Measurements from ENCODE around the gene BNC2.

Gene BNC2

DNA sequence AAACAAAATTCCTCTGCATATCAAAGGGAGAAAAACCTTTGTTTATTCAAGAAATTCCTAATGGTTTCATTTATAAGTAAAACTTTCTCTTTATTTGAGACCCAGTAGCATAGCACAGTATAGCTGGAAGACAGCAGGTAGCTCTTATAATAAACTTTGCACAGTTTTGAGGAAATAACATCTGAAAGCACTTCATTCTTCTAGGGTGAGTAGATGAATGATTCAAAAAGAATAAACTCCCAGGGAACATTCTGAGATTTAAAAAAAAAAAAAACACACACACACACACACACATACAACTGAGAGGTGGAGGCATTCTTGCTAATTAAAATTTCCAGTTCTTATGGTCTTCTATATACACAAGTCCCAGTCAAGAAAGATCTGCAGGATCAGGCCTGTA lies 197.3 kb downstream of the BNC2 start:
- no peak for DNase-seq (ENCODE audit: low read depth)

DNA sequence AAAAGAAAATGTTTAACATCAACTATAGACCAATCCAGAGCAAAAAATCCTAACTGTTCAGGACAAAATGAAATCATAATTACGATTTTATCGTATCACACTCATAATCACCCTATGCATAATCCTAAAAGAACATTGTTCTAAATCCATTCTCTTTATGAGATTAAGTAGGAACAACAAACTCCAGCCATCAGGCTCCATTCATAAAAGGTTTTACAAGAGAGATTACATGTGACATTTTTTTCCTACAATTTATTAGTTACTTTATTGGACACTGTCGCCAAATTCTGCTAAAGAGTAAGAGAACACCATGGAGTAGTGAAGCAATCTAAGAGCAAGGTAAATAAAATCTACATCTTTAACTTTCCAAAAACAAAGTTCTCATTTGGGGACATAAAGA lies 198.0 kb downstream of the BNC2 start:
- DNase-seq (ENCODE audit: low read depth): no peak

DNA sequence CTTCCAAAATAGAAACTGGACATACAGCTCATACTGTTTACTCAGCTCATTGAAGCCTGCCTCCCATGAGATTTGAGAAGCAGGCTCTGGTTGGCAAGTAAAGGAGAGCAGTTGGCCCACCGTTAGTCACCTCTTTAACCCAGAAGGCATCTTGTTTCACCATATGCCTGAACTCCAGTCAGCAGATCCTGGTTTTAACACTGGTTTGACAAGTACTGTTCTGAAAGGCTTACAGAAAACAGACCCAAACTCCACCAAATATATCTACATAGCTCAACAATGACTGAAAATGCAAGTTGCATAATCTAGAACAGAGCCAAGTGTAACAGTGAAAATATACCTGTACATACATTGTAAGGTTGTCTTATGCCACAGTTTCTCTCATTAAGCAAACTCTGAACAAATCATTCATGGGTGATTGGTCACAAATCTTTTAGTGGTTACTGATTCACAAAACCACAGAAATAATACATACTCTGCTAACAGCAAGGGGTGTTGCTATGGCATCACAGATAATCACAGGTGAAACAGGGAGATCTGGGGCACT lies 198.8 kb downstream of the BNC2 start:
- no peak for DNase-seq (ENCODE audit: low read depth)

DNA sequence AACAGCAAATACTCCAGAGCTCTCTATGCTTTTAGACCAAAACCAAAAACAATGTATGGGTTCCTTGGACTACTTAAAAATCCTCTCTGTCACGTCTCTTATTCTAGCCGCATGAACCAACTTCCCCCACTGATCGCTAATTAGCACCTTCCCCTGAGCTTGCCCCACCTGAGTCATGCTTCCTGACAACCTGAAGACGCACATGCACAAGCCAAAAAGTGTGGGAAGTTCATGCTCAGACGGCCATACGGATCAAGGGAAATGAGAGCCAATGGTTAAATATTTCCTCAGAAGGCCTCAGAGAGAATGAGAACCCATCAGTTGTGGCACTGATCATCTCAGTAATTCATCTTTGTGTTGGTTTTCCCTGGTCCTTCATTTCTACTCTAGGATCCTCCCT lies 199.7 kb downstream of the BNC2 start:
- no peak for DNase-seq (ENCODE audit: low read depth)

DNA sequence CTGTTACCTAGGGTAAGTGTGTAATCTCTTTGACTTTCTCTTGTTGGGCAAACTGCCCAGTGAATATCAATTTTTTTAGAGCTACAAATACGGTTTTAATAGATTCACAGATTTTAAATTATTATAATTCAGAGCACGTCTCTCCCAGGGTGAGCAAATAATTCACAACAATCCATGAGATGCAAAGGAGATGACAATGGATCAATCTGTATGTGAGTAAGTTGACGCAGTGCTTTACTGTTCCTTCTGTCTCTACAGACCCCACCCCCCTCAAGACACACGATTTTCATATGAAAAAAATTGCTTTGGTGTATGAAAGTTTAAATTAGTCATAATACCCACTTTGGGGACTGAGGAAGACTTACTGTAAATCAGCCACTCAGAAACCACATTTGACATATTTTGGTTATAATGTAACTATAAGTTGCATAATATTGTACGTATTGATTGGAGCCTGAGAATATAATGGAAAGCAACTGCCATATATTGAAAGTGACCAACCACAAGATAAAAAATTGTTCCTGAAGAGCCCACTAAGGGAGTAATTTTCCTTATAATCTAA lies 201.7 kb downstream of the BNC2 start:
- DNase-seq (ENCODE audit: low read depth): no peak

DNA sequence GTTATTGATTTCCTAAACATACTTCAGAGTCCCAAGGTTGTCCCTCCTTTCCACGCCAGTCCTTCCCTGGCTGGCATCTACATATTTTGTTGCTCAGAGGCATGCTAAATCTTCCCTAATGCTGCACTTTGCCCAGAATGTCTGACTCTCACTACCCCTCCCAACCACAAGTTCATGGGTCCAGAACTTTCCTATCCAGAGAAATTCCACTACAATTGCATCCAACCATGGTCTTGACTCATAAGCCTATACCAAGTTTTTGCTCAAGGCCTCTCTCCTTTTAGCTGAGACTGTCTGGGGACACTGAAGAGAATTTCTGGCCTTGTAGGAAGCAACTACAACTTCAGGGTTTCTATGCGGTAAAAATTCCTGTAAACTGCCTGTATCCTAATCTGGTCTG lies 206.3 kb downstream of the BNC2 start:
- no peak for DNase-seq (ENCODE audit: low read depth)

DNA sequence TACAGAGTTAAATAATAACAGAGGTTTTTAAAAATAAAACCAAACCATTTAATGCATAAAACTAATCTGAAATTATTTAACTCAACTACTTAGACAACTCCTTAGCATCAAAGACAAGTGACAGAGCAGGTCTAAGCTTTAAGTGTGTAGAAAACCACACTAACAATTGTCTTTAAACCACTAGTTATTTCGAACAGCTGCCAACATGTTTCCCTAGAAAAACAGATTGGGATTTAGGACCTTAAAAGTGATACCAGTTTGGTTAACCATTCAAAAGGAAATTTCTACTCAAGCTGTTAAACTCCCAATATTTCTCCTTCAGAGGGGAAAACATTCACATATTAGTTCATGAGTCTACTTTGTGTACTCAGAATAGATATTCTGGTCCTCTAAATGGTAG lies 208.7 kb downstream of the BNC2 start:
- no peak for DNase-seq (ENCODE audit: low read depth)

DNA sequence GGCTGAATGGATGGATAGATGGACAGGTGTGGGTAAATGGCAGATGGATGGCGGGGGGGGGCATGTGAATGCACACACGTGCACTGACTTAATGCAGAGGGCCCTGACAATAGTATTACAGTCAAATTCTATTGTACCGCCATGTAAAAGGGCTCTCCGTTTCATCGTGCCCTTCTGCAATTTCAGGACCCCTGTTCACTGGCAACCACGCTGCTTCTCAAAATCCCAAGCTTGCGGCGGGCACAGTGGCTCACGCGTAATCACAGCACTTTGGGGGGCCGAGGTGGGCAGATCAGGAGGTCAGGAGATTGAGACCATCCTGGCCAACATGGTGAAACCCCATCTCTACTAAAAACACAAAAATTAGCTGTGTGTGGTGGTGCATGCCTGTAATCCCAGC lies 211.4 kb downstream of the BNC2 start:
- DNase-seq (ENCODE audit: low read depth): no peak

DNA sequence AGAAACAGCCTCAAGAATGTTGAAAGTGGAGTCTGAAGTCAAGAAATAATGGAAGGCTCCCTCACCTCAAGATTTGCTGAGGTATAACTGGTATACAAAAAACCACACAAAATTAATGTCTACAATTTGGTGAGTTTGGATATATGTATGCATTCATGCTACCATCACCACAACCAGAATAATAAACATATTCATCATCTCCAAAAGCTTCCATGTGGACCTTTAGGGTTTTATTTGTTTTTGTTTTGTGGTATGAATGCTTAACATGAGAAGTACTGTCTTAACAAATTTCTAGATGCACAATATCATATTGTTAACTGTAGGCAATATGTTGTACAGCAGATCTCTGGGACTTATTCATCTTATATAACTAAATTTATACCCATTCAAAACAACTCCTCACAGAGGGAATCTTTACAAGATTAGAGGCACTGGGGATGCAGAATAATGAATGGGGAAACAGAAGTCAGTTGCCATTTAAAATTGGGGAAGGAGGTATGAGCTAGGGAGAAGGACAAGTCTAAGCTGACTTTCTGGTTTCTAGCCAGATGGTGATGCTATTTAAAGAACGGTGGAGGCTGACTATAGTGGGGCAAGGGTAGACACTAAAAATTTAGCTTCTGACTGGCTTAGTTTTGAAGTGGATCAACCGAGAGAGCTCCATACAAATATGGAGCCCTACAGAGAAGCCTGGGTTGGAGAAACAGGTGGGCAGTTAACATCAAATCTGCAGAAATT lies 213.9 kb downstream of the BNC2 start:
- DNase-seq (ENCODE audit: low read depth): no peak

DNA sequence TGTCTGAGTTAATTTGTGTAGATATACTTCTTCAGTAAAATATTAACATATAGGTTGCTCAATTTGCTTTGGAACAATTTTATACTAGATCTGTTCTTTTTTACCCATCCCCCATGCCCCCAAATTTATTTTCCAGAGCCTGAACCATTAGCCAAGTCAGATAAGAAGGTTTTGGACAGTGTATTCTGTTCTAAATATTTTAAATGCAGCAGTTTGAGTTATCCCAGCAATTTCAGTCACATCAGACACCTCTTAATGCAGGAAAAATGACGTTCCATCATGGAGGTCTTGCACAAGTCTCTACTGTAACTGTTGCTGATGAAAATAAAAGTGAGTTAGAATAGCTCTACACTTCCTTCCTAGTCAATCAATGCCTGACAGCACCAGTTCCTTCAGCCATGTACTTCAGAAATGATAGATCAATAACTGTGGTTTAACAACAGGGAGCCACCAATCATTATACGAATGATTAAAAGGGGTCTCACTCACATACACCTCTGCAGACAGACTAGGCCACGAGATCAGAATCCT lies 215.8 kb downstream of the BNC2 start:
- DNase-seq (ENCODE audit: low read depth): no peak

DNA sequence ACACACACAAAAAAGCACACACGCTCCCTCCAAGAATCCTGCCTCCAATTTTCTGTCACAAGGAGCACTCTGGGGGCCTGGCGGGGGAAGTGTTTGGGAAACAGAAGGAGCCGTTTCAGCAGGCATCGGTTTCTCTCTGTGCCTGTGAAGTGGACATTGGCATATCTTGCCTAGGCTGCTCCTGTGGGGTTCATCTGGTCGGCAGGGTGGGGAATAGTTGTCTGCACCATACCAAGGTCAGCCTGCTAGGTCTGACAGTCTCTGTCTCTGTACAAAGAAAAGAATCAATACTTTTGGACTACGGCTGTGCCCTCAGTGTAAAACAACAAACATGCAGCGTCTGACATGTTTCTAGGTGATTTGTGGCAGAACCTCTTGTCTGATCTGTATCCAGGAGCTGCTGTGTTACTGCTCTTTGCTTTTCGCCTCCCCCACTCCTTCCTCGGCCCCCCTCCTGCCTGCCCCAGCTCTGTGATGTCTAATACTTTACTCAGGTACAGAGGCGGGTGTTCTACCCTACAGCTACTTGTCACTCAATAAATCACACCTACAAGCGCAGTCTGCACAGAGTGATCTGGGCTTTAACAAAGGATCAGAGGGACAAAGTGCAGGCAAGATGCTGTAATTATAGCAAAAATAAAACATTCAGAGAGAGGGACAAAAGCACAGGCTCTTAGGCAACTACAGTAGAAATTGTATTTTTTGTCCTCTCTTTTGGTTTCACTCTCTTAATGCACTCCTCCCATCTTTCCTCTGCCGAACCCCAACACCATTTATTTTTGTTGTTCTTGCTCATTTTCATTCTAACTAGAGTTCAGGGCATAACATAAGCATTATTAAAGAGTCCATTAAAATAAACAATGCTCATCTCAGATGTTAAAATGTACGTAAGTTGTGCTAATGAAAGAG lies 216.7 kb downstream of the BNC2 start:
- DNase-seq (ENCODE audit: low read depth): no peak

DNA sequence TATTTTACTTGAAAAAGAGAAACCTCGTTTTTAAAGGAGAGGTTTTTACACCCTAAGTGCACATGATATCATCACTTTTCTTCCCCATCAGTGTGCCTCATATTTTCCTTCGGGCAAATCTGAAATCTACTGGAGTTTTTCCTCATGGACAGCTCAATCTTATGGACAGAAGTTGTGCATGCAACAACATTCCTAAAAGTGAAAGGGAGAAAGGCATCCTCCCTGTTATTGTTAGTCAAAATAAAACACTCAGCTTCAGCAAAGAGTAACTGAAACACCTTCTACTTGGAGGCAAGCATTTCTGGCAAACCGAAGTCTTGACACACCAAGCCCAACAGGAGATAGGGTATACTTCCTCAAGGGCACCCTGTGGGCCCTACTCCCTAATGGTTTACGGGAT lies 217.9 kb downstream of the BNC2 start:
- DNase-seq (ENCODE audit: low read depth): no peak

DNA sequence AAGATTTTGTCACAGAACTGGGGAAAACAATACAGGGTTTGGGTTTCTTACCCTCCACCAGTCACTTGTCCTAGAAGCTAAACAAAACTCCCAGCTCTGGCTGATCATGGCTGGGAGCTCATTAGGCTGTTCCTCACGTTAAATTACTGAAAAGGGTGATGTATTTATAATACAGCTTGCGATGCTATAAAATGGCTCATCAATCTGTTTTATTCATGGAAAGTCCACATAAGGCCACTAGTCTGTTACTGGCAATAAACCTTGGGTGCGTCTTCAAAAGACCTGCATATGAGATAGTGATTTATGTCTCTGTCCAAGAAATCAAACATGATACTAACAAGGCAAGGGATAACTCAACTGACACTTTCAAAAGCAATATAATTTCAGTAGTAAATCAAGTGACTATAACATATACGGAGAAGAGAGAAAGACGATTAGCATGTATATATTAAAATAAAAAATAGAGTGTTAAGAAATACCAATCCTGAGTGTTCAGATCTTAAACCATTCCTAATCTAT lies 219.0 kb downstream of the BNC2 start:
- DNase-seq (ENCODE audit: low read depth): no peak

DNA sequence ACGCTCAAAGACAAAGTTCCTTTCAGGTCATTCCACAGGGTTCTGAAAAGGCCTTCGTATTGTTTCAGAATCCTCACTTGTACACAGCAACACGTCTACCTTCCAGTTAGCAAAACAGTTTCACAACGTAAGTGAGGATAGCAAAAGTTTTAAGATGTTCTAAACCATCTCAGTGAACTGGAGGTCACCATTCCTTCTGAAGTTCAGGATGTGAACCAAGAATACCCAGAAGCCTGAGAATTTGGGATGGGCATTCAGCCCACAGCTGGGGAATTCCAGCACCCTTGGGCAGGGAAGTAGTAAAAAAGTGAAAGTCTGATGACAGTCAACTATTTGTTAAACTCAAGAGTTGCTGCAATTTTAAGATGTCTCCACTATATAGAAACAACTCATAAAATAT lies 224.5 kb downstream of the BNC2 start:
- no peak for DNase-seq (ENCODE audit: low read depth)

DNA sequence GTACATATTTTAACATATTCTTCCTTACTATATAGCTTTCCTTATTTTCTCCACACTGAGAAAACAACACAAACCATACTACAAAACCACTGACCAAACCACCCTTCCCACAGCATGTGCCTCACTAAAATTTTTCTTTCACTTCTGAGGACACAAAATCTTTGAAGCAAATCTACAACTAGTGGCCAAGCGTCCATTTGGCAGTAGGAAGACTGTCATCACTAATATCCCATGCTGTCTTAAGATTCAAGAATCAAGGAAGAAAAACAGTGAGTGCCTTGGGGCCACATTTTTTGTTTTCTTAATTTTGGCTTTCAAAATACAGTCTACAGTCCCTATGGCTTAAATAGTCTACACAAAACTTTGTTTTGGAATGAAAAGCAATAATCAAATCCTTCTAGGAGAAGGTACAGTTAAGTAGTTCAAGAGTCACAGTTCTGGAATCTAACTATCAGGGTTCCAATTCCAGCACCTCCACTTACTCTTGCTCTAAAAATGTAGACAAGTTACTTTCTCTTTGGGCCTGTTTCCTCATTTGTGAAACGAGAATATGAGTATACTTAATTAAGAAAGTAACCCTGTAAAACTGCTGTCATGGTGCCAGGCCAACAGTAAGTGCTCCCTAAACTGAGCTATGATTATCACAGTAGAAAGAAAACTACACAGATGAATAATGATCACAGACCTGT lies 227.9 kb downstream of the BNC2 start:
- DNase-seq (ENCODE audit: low read depth): no peak

DNA sequence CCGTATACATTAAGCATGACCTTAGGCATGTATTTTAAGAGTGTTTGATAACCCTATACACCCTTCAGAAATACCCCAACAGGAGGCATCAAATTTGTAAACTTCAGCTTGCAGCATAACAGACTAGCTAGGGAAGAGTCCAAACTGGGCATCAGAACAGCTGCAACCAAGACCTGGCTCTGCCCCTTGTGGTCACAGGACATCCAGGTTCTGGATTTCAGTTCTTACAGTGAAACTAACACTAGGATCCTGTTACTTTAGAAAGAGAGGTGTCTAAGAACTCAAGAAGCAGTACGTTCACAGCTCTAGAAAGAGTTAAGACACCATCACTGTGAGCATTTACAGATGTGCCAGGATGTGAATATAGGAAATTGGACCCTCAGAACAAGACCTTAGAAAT lies 229.8 kb downstream of the BNC2 start:
- DNase-seq (ENCODE audit: low read depth): no peak

DNA sequence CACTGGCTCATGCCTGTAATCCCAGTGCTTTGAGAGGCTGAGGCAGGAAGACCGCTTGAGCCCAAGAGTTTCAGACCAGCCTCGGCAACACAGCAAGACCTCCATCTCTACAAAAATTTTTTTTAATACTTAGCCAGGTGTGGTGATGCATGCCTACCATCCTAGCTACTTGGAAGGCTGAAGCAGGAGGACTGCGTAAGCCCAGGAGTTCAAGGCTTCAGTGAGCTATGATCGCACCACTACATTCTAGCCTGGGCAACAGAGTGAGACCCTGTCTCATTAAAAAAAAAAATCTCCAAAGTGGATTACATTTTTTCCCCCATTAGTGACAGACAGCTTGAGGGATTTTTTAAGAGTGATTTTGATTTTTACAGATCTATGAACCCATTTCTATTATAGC lies 230.8 kb downstream of the BNC2 start:
- no peak for DNase-seq (ENCODE audit: low read depth)

DNA sequence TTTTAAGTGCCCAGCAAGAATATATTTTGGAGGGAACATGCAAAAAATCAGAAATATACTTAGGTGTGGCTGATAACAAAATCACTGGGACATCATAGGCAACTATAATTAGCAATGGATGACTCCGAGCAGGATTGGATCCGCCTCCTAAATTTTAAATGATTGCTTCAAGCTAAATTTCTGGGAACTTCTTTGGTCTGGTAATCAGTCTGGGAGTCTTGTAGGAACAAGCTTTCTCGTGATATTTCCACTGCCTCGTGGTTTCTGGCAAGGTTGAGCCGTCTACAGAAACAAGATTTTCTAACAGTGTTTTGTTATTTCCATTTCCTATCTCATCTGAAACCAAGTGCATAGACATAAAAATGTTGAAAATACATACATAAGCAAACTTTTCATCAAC lies 232.6 kb downstream of the BNC2 start:
- DNase-seq (ENCODE audit: low read depth): no peak

DNA sequence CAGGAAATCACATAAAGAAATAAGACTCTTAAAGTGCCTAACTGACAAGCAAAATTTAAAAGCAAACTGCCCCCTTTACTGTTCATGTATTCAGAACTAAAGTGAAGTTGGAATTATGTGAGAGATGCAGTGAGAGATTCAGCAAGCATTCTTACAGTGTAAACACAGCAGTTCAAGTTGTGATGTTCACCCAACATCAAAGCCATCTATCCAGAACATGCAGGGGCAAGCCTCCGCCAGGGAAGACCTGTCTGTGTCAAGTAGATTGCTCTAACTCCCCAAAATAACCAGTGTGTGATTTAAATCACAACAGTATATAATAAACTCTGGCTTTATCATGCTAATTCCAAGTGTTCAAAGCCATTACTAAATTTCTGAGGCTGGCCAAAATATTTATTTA lies 233.3 kb downstream of the BNC2 start:
- no peak for DNase-seq (ENCODE audit: low read depth)

DNA sequence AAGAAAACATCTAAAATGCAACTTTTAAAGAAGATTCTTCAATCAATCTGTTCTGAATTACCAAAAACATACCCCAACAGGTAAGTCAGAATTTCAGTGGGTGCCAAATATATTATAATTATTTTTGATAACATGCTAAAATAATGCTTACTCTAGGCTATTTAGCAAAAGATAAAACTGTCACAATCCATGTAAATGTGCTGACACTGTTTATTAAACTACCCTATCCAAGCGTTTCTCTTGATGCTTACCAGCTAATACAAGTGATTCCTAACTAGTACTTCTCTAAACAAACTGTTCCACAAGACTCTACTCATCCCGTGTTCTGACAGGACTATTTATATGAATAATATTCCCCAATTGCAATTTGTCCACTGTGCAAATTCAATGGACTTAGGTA lies 236.7 kb downstream of the BNC2 start:
- no peak for DNase-seq (ENCODE audit: low read depth)

DNA sequence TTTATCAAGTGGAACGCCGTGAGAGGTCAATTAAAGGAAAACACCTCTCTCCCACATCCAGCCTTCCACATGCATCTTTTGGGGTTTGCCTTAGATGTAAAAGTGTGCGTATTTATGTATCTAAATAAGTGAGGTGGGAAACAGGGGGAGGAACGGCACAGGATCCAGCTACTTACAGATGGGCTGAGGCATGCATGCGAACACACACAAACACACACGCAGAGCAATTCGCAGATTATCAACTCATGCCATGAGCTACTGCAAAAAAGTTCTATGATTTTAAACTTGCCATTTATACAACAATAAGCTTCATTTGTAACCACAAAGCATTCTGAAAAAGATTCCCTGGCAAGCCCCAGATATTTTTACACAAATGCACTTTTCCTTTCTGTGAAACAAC lies 242.1 kb downstream of the BNC2 start:
- DNase-seq (ENCODE audit: low read depth): no peak

DNA sequence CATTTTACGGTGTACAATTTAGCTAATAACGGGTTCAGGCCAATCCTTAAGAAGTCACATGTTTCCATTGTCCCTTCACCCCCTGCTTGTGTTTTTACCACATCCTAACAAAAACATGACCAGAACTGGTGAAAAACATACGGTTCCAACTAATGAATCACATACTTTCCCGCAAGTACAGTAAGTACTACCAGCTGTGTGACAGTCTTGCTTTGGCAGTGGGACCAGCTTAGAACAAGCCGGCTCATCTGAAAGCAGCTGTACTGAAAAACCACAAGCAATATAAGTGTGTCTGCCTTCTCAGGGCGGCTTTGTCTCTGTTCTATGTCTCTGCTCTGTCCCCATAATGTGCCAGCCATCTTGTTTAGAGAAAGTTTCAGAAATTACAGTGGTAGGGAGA lies 242.5 kb downstream of the BNC2 start:
- DNase-seq (ENCODE audit: low read depth): no peak

Measured in stimulated activated CD8-positive, alpha-beta memory T cell treated with anti-CD3 and anti-CD28 coated beads, Interleukin-15, amount 100 ng/mL, for 1 hour (primary cell).